HepG2 (cell line): ENCODE data around the gene PSMB3. TPM values are rescaled to one million over a fixed set of nuclear protein-coding genes. Genes with fewer than 3 reads are reported as not detected.

Source experiments
- ELF1 ChIP-seq: sonication (generic); formaldehyde crosslinking; IDR thresholded peaks from 2 replicates; pipeline ENCODE4 v1.4.0; 2020; ENCODE audit warnings: missing genetic modification reagents
- GATA4 ChIP-seq: sonication (generic); IDR thresholded peaks from 2 replicates; pipeline ENCODE4 v1.6.1; 2016; ENCODE audit warnings: antibody characterized with exemption, low read depth, borderline replicate concordance
- HCFC1 ChIP-seq: fragments of 150-350 bp; IDR thresholded peaks from 2 replicates; pipeline ENCODE4 v1.6.1; 2014; ENCODE audit warnings: low read depth, low read length
- IRX3 ChIP-seq: sonication (generic); formaldehyde crosslinking; IDR thresholded peaks from 2 replicates; pipeline ENCODE4 v1.8.1; 2023; ENCODE audit warnings: mild to moderate bottlenecking, low read depth, missing genetic modification reagents, borderline replicate concordance
- KDM2A ChIP-seq: sonication (generic); formaldehyde crosslinking; IDR thresholded peaks from 2 replicates; pipeline ENCODE4 v1.4.0; 2020; ENCODE audit warnings: low read depth, missing genetic modification reagents, borderline replicate concordance
- KDM5A ChIP-seq: fragments of 200-600 bp; sonication (generic); IDR thresholded peaks from 2 replicates; pipeline ENCODE4 v1.7.0; 2018; ENCODE audit warnings: antibody characterized with exemption, mild to moderate bottlenecking, low read length, borderline replicate concordance
- NFIB ChIP-seq: sonication (generic); formaldehyde crosslinking; IDR thresholded peaks from 2 replicates; pipeline ENCODE4 v1.9.0; 2021; ENCODE audit warnings: missing genetic modification reagents, mild to moderate bottlenecking, borderline replicate concordance
- PAWR ChIP-seq: sonication (generic); formaldehyde crosslinking; IDR thresholded peaks from 2 replicates; pipeline ENCODE4 v1.4.0; 2020; ENCODE audit warnings: missing genetic modification reagents, mild to moderate bottlenecking, borderline replicate concordance
- POGZ ChIP-seq: sonication (generic); formaldehyde crosslinking; IDR thresholded peaks from 2 replicates; pipeline ENCODE4 v1.4.0; 2020; ENCODE audit warnings: mild to moderate bottlenecking, missing genetic modification reagents
- RORA ChIP-seq: sonication (generic); formaldehyde crosslinking; IDR thresholded peaks from 2 replicates; pipeline ENCODE4 v1.5.0; 2020; ENCODE audit warnings: mild to moderate bottlenecking, missing genetic modification reagents, moderate library complexity
- SIN3A ChIP-seq: IDR thresholded peaks from 2 replicates; pipeline ENCODE4 v1.6.1; 2011; ENCODE audit warnings: low read depth, mild to moderate bottlenecking, control low read depth, low read length, borderline replicate concordance
- SNAI1 ChIP-seq: sonication (generic); formaldehyde crosslinking; IDR thresholded peaks from 2 replicates; pipeline ENCODE4 v1.5.0; 2020; ENCODE audit warnings: mild to moderate bottlenecking, missing genetic modification reagents, borderline replicate concordance
- ZFP36L2 ChIP-seq: sonication (generic); formaldehyde crosslinking; IDR thresholded peaks from 2 replicates; pipeline ENCODE4 v1.4.0; 2020; ENCODE audit warnings: missing genetic modification reagents
- ZNF253 ChIP-seq: sonication (generic); formaldehyde crosslinking; IDR thresholded peaks from 2 replicates; pipeline ENCODE4 v1.8.0; 2022; ENCODE audit warnings: mild to moderate bottlenecking, missing genetic modification reagents, borderline replicate concordance
- ZNF552 ChIP-seq: sonication (generic); formaldehyde crosslinking; IDR thresholded peaks from 2 replicates; pipeline ENCODE4 v1.9.0; 2022; ENCODE audit warnings: missing genetic modification reagents, mild to moderate bottlenecking, borderline replicate concordance
- polyA plus RNA-seq, 8 experiments: library from polyadenylated mRNA; depleted of rRNA in 3 of 8; stranded (reverse) in 7 of 8; unstranded in 1 of 8; fragments of >200 nt; fragmentation: Illumina TruSeq in 4 of 8; extraction: Trizol in 4 of 8; gene quantifications; 2 replicates each; pipeline versions ENCODE4 v1.2.1 to v1.2.3, GENCODE V29; 2011 to 2016; ENCODE audit warnings: low read depth in 4 of 8, missing spikeins in 1 of 8, mixed read lengths in 1 of 8; ENCODE audit not compliant: insufficient read depth in 1 of 8
- total RNA-seq, 5 experiments: library from RNA; depleted of rRNA; stranded (reverse); fragments of >200 nt; fragmentation: Illumina TruSeq; extraction: Trizol; gene quantifications; 2 replicates each; pipeline ENCODE4 v1.2.3, GENCODE V29; 2016; ENCODE audit warnings: low read depth in 1 of 5
- TF ChIP-seq, protein P1 (sequence below): sonication (generic); formaldehyde crosslinking; conservative IDR thresholded peaks from 2 replicates; pipeline ENCODE4 v1.8.0; 2022; ENCODE audit warnings: low read depth, missing genetic modification reagents
- TF ChIP-seq, protein P2 (sequence below): sonication (generic); formaldehyde crosslinking; IDR thresholded peaks from 2 replicates; pipeline ENCODE4 v1.4.0; 2020; ENCODE audit warnings: mild to moderate bottlenecking, missing genetic modification reagents, borderline replicate concordance
- TF ChIP-seq, protein P3 (sequence below): IDR thresholded peaks from 2 replicates; pipeline ENCODE4 v1.6.1; 2016
- TF ChIP-seq, protein P4 (sequence below): IDR thresholded peaks from 2 replicates; pipeline ENCODE4 v1.6.1; 2016; ENCODE audit warnings: missing biosample characterization, missing genetic modification reagents, low read depth

Gene PSMB3
- total and polyA plus RNA-seq, 2 of the 13 experiments (the other 11 are each of a cell fraction or from before 2014, with no cell fraction given): 366 to 517 TPM

DNA sequence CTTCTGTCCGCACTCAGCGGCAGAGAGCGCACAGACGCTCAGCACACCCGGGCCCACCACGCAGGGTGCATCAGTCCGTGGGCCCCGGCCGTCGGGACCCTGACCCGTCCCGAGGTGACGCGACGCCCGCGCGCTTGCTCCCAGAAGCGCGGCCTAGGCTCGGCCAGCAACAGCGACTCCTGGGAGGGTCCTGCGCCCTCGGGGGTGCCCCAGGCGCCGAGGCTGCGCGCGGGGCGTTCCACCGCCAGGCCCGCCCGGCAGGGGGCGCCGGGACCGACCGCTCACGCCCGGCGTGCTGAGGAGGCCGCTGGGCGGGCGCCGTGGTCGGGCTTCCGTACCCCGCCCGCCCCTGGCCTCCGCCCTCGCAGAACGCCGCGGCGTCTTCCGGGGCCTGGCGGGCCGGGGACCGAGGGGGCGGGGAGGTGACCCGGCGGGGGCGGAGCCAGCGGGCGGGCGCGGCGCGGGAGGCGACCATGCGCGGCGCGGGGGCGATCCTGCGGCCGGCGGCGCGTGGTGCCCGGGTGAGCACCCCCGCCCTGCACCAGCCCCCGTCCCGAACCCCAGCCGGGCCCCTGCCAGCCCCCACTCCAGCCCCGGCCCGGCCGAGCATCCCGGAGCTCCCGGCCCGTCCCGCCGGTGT lies 22.5 kb upstream of the PSMB3 start, which contains the start of gene CISD3 (continued):
- TF ChIP-seq KDM2A (peak; percentile 99), SIN3A (peak; percentile 80; the same call in 1 of the 2 replicates), ELF1 (CRISPR knock-in tag) (no peak; the same call in 1 of the 2 replicates), NFIB (CRISPR knock-in tag) (no peak), ZNF253 (CRISPR knock-in tag) (no peak), GATA4 (no peak), KDM5A (no peak), ZNF552 (CRISPR knock-in tag) (no peak), POGZ (CRISPR knock-in tag) (no peak), PAWR (CRISPR knock-in tag) (no peak), RORA (no peak), HCFC1 (peak; percentile 21; the same call in 1 of the 2 replicates), SNAI1 (CRISPR knock-in tag) (0 out of 2 replicates have a peak, but pooled peaks have one; percentile 3), IRX3 (CRISPR knock-in tag) (no peak), ZFP36L2 (CRISPR knock-in tag) (no peak)
- TF ChIP-seq, protein P1, sequence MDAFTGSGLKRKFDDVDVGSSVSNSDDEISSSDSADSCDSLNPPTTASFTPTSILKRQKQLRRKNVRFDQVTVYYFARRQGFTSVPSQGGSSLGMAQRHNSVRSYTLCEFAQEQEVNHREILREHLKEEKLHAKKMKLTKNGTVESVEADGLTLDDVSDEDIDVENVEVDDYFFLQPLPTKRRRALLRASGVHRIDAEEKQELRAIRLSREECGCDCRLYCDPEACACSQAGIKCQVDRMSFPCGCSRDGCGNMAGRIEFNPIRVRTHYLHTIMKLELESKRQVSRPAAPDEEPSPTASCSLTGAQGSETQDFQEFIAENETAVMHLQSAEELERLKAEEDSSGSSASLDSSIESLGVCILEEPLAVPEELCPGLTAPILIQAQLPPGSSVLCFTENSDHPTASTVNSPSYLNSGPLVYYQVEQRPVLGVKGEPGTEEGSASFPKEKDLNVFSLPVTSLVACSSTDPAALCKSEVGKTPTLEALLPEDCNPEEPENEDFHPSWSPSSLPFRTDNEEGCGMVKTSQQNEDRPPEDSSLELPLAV (CRISPR knock-in tag): no peak
- TF ChIP-seq, protein P2, sequence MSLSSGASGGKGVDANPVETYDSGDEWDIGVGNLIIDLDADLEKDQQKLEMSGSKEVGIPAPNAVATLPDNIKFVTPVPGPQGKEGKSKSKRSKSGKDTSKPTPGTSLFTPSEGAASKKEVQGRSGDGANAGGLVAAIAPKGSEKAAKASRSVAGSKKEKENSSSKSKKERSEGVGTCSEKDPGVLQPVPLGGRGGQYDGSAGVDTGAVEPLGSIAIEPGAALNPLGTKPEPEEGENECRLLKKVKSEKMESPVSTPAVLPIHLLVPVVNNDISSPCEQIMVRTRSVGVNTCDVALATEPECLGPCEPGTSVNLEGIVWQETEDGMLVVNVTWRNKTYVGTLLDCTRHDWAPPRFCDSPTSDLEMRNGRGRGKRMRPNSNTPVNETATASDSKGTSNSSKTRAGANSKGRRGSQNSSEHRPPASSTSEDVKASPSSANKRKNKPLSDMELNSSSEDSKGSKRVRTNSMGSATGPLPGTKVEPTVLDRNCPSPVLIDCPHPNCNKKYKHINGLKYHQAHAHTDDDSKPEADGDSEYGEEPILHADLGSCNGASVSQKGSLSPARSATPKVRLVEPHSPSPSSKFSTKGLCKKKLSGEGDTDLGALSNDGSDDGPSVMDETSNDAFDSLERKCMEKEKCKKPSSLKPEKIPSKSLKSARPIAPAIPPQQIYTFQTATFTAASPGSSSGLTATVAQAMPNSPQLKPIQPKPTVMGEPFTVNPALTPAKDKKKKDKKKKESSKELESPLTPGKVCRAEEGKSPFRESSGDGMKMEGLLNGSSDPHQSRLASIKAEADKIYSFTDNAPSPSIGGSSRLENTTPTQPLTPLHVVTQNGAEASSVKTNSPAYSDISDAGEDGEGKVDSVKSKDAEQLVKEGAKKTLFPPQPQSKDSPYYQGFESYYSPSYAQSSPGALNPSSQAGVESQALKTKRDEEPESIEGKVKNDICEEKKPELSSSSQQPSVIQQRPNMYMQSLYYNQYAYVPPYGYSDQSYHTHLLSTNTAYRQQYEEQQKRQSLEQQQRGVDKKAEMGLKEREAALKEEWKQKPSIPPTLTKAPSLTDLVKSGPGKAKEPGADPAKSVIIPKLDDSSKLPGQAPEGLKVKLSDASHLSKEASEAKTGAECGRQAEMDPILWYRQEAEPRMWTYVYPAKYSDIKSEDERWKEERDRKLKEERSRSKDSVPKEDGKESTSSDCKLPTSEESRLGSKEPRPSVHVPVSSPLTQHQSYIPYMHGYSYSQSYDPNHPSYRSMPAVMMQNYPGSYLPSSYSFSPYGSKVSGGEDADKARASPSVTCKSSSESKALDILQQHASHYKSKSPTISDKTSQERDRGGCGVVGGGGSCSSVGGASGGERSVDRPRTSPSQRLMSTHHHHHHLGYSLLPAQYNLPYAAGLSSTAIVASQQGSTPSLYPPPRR (CRISPR knock-in tag): 0 out of 2 replicates have a peak, but pooled peaks have one; percentile 11
- TF ChIP-seq, protein P3, sequence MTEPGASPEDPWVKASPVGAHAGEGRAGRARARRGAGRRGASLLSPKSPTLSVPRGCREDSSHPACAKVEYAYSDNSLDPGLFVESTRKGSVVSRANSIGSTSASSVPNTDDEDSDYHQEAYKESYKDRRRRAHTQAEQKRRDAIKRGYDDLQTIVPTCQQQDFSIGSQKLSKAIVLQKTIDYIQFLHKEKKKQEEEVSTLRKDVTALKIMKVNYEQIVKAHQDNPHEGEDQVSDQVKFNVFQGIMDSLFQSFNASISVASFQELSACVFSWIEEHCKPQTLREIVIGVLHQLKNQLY (CRISPR knock-in tag): no peak
- TF ChIP-seq, protein P4, sequence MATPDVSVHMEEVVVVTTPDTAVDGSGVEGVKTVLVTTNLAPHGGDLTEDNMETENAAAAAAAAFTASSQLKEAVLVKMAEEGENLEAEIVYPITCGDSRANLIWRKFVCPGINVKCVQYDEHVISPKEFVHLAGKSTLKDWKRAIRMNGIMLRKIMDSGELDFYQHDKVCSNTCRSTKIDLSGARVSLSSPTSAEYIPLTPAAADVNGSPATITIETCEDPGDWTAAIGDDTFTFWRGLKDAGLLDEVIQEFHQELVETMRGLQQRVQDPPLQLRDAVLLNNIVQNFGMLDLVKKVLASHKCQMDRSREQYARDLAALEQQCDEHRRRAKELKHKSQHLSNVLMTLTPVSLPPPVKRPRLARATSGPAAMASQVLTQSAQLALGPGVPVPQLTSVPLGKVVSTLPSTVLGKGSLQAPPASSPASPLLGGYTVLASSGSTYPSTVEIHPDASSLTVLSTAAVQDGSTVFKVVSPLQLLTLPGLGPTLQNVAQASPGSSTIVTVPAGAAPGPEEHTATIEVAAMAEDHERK (CRISPR knock-in tag): no peak
